EH (cell line): ENCODE measurements around the gene NENF.
"Not testable (repeated sequence)": the region's sequence is repeated elsewhere in the genome, so short reads cannot be mapped to it uniquely, and the experiment has no call there.

Source experiments
- DNase-seq: peaks from one replicate; pipeline ENCODE4 v3.0.0-alpha.2; 2015; ENCODE audit warnings: low read depth

The NENF gene

GRCh38 chr1:212460376-212460775 is 27.7 kb downstream of the NENF start:
- no peak for DNase-seq

GRCh38 chr1:212461916-212462660 is 29.4 kb downstream of the NENF start:
- DNase-seq: no peak

GRCh38 chr1:212463565-212464285 is 31.0 kb downstream of the NENF start:
- DNase-seq: no peak

- no peak for DNase-seq
Measured at GRCh38 chr1:212465311-212465710, 32.6 kb downstream of the NENF start.

GRCh38 chr1:212466437-212466836 is 33.7 kb downstream of the NENF start:
- DNase-seq: no peak

- no peak for DNase-seq
Measured at GRCh38 chr1:212466898-212467650, 34.4 kb downstream of the NENF start.

GRCh38 chr1:212467843-212468482 is 35.2 kb downstream of the NENF start:
- DNase-seq: peak; percentile 42

GRCh38 chr1:212470059-212470458 is 37.3 kb downstream of the NENF start:
- peak; percentile 98 for DNase-seq

- DNase-seq: no peak
Measured at GRCh38 chr1:212471286-212471685, 38.6 kb downstream of the NENF start.

GRCh38 chr1:212471891-212472675 is 39.4 kb downstream of the NENF start:
- no peak for DNase-seq

GRCh38 chr1:212473729-212474128 is 41.0 kb downstream of the NENF start:
- no peak for DNase-seq

GRCh38 chr1:212475151-212475550 is 42.4 kb downstream of the NENF start:
- DNase-seq: no peak

GRCh38 chr1:212475831-212476230 is 43.1 kb downstream of the NENF start:
- DNase-seq: not testable (repeated sequence)

- peak; percentile 86 for DNase-seq
Measured at GRCh38 chr1:212477014-212477679, 44.4 kb downstream of the NENF start.

- DNase-seq: no peak
Measured at GRCh38 chr1:212477680-212478466, 45.2 kb downstream of the NENF start.

- DNase-seq: no peak
Measured at GRCh38 chr1:212478467-212479025, 45.8 kb downstream of the NENF start.

- DNase-seq: no peak
Measured at GRCh38 chr1:212479188-212479587, 46.5 kb downstream of the NENF start.

GRCh38 chr1:212480711-212481437 is 48.2 kb downstream of the NENF start:
- not testable (repeated sequence) for DNase-seq

- DNase-seq: no peak
Measured at GRCh38 chr1:212481438-212481767, 48.7 kb downstream of the NENF start.
